GM15510 (cell line): ENCODE measurements around the gene DLGAP1.

Source experiments
- POLR2A ChIP-seq: IDR thresholded peaks from 3 replicates; pipeline ENCODE4 v1.6.1; 2011; ENCODE audit warnings: borderline replicate concordance; ENCODE audit not compliant: insufficient read length; ENCODE audit errors: extremely low read depth

DLGAP1 gene

DNA sequence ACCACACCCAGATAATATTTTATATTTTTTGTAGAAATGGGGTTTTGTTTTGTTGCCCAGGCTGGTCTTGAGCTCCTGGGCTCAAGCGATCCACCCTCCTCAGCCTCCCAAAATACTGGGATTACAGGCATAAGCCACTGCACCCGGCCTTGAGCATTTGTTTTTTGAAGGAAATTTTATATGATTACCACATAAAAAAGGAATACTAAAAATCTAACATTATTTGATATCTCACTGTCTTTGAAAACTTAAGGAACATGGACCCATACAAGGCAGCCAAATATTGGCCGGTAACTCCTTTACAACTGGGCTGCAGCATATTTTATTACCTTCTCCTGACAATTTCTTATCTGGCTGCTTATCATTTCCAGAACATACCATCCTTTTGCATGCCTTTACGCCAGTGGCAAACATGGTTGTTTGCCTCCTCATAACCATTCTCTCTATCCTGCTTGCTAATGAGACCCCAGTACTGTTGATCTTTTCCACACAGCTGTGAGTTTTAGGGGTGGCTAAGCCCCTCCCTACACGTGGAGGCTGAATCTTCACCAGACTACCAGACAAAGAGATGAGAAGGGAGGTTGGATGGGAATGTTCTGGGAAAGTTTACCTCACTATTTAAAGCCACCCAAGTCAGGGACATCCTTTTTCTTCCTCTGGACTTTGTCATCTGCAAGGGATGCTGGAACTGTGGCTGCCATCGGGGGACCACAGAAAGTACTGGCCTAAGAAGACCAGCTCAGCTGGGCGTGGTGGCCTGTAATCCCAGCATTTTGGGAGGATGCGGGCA is 847.6 kb downstream of the DLGAP1 start:
- no peak for TF ChIP-seq POLR2A

DNA sequence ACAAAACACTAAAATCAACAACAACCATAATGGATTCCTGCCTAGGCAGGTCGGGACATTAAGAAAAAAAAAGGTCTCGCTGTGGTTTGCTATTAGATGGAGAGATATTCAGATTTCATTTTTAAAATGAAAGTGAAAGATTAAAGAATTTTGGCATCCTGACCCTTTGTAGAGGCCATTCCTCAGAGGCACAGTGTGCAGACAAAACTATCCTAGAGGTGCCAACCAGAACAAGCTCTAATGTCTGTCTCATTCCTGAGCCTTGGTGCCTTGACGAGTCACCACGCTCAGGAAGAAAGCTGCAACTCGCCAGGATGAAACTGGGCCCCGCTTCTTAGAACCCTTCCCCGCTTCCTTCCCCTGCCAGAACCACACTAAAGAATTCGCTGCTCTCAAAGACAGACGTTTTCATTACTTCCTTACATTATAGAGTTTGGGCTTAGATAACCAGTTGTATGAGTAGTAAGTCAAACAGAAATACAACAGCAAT is 849.1 kb downstream of the DLGAP1 start:
- TF ChIP-seq POLR2A = no peak

DNA sequence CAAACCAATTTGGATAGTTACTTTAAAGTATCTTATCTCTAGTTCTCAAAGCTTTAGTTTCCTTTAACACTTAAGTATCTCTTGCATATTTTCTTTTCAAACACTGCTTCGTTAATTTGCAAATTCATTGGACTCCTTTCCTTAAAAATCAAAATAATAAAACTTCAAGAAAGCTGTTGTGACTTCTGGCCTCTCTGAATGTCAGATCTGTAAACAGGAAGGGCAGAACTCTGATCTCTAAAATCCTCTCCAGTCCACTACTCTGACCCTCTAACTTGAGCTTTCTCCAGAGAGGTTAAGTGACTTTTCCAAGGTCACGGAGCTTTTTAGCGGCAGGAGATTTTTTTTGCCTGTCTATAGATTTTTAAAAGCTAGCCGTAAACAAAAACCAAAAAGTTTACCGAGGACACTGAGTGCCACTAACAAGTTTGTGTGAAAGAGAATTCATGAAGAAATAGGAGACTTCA is 849.6 kb downstream of the DLGAP1 start:
- TF ChIP-seq POLR2A = no peak

DNA sequence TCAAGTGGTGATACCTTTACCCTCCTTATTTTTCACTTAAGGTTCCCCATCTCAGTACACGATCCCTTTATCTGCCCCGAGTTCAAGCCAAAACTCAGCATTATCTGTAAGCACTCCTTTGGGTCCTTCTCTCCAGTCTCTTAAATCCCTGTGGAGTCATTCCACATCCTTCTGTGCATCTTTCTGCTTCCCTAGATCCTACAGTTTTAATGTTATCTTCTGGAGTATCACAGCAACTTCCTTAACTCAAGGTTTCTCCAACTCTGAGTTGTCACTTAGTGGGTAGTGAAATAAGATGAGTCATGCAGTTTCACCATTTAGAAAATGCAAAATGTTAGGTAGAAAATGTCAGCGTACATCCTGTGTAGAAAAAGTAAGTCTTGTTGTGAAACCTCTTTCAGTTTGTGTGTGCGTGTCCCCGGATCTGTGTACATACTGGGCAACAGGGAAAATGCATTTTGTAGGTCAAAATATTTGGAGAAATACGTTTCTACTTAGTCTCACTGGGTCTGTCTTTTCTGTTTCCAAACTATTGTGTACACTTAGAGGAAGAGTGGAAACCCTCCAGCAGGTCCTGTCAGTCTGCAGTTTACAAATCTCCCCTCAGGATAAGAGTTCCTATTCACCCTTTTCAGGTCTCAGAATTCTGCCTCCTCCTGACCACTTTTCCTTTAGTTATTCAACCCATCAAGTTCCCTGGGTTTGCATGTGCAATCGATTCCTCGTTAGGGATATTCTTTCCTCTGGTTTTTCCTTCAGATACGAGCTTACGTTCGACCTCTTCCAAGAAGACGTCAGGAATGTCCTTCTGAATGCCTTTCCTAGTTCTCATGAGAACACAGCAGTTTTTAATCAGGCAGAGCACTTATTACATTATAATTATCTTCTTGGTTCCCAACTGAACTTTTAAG is 850.4 kb downstream of the DLGAP1 start:
- TF ChIP-seq POLR2A = no peak

- no peak for TF ChIP-seq POLR2A
Observed at GRCh38 chr18:3604235-3604497, 850.9 kb downstream of the DLGAP1 start.

GRCh38 chr18:3603421-3604234 is 851.5 kb downstream of the DLGAP1 start:
- TF ChIP-seq POLR2A = no peak

DNA sequence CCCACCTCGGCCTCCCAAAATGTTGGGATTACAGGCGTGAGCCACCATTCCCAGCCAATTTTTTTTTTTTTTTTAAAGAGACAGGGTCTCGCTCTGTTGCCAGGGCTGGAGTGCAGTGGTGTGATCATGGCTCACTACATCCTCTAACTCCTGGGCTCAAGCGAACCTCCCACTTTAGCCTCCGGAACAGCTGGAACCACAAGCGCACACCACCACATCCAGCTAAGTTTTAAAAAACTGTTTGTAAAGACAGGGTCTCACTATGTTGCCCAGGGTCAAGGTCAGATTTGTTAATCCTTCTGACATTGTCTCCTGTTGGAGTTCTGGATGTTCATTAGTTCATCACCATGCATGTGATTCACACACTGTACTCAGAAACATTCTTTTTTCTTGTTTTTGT is 855.2 kb downstream of the DLGAP1 start:
- no peak for TF ChIP-seq POLR2A

- no peak for TF ChIP-seq POLR2A
Observed at GRCh38 chr18:3599195-3599594, 855.9 kb downstream of the DLGAP1 start.

DNA sequence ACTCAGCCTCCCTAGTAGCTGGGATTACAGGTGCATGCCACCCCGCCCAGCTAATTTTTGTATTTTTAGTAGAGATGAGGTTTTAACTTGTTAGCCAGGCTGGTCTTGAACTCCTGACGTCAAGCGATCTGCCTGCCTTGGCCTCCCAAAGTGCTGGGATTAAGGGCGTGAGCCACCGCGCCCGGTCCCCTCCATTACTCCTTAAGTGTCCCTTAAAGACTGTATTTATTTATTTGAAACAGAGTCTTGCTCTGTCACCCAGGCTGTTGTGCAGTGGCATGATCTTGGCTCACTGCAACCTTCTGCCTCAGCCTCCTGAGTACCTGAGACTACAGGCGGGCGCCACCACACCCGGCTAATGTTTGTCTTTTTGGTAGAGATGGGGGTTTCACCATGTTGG is 856.5 kb downstream of the DLGAP1 start:
- no peak for TF ChIP-seq POLR2A

- TF ChIP-seq POLR2A = no peak
Observed at GRCh38 chr18:3597409-3598357, 857.4 kb downstream of the DLGAP1 start.

DNA sequence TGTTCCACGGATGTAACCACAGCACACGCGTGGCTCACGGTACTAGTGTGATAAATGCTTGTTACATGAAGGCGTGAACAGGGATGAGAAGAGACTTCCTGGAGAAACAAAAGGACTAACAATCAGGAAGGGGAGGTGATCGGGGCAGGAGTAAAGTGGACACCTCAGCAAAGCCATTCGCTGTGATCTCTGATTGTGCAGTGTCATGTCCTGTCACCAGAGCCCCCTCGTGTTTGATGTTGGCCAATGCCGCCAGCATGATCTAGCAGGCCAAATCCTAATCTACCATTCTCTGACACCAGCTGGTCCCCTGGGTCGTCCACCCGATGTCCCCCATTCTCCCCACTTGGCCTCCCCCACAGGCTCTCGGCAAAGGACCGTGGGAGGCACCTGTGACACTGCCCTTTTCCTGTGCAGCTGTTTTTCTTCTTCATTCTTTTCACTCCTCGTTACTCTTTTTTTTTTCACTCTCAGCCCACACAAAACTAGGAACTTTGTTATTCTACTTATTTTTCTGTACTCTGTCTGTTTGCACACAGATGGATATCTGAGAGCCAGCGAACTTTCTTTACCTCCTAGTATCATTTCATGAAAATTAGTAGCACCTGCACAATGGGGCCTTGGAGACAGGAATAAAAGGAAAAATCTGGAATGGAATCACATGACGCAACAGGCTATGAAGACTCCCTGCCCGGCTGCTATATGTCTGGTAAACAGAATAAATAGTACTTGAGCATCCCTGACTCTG is 858.3 kb downstream of the DLGAP1 start:
- no peak for TF ChIP-seq POLR2A

DNA sequence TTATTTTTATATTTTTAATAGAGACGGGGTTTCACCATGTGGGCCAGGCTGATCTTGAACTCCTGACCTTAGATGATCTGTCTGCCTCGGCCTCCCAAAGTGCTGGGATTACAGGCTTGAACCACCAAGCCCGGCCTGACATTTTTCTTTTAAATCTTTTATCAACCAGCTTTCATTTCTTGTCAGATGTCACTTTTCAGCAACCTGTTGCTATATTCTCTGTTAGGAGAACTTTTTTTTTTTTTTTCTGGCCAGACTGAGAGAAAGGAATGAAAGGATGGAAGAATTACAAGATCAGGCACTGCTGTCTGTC is 858.8 kb downstream of the DLGAP1 start:
- TF ChIP-seq POLR2A = no peak
